NCI-H510A treated with DMSO at 0.1 percent for 48 hours (cell line): Measurements from ENCODE around the gene PRDM16.

Source experiments
- DNase-seq: peaks from one replicate; lab custom pipeline; 2025; lab: John Stamatoyannopoulos, UW

The PRDM16 gene

DNA sequence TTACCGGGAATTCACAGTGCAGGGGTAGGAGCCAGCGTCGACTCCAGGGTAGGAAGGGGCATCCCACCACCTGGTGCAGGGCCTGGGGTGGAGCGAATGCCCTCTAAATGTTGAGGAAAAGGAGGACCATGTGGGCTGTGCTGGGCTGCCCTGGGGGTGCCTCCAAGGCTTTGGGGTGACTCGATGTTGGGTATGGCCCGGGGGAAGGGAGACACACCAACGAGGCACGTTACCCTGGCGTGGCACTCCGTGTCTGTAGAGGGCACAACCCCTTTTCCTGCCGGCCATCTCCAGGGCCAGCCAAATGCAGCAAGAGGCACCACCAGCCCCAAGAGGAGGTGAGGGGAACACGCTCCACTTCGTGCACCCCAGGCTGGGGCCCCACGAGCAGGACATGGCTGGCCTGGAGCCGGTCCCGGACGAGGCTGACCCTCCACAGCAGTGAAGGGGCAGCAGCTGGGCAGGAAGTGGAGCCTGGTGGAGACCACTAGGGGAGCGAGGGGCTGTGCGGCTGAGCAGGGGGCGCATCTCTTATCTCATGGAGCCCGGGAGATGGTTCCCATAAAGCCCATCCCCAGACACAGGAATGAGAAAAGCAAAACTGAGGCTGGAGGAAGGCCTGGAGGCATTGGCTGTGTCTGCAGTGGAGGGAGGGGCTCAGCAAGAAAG is 36.5 kb upstream of the PRDM16 start:
- no peak for DNase-seq

DNA sequence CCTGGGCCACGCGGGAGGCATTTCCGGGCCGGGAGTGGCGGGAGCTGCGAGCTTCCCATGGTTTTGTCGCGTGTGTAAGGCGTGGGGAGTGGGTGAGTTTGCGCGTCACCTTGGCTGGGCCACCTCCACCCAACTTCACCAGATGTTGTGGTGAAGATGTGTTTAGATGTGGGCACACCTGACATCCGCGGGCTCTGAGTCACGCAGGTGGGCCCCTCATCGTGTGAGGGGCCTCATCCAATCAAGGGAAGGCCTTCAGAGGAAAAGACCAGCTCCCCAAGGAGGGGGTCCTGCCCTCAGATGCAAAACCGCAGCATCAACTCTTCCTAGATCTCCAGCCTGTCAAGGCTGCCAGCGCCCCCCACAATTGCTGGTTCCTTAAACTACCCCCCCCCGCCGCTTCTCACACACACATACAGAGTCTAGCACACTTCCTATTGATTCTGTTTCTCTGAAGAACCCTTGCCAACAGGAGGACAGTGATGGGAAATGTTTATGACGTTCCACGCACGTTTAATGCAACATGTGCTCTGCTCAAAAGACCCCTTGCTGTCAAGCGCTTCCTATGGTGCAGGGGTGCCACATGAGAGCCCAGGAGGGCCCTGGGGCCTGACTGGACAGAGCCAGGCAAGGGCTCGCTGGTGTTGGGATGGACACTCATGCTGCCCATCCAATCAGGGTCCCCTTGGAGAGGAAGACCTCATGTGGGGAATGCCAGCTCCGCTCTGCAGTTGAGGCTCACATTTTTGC is 35.8 kb upstream of the PRDM16 start:
- no peak for DNase-seq

DNA sequence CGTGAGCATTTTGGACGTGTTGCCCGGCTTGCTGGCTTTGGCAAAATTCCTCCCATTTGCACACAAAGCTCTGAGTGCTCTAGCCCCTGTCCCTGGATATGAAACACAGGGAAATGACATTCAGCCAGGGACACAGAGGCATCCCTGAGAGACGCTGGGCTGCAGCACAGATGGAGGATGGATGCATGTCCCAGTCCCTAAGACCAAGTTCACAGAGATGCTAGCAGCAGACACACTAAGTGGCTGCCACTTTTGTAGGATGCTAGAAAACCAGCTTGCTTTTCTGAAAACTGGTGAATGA is 35.3 kb upstream of the PRDM16 start:
- no peak for DNase-seq

DNA sequence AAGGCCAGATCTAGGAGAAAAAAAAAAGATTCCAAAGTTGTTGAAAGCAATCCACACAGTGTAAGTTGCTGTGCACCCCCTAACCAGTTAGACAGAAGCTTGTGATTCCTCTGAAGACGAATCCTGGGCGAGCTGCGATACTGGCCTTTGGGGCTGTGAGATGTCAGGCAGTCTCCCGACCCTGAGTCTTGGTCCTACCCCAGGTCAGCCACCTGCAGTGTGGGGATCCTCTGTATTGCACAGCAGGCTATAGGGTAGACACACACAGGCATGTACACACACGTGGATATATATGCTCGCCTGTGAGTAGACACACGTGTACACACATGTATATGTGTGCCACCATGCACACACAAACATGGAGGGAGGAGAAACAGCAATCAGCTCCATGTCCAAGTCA is 34.8 kb upstream of the PRDM16 start:
- DNase-seq, result no peak

DNA sequence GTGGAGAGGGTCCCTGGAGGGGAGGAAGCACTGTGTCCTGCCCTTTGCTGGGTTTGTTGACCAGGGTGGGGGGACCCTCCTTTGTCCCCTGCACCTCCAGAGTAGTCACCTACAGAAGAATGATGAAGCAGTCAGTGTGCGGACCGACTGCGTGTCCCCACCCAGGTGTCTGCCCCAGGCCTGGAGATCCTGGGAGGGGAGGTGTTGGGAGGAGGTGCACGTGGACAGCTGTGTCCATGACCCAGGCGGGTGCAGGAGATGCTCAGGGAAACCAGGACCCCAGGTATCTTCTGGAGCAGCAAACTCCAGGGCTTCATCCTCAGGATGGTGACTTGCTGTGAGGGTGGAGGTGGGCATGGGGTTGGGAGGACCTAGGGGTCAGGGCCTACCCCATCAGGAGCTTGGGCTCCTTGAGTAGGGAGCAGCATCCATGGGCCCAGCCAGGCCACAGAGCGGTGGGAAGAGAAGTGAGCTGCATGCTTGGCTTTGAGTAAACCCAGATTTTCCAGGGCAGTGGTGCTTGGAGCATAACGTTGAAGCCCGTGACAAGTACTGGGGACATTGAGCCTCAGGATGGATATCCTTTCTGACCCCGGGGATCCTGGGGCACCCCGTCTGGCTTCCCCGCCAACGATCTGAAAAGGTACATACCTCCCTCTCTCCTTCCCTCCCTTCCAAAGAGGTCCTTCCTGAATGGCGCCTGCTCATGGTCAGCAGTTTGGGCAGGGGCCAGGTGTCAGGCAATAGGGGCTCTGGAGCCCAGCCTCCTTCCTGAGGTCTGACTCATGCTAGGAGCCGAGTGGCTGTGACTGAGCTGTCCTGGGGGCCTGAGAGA is 34.1 kb upstream of the PRDM16 start:
- DNase-seq, result no peak

DNA sequence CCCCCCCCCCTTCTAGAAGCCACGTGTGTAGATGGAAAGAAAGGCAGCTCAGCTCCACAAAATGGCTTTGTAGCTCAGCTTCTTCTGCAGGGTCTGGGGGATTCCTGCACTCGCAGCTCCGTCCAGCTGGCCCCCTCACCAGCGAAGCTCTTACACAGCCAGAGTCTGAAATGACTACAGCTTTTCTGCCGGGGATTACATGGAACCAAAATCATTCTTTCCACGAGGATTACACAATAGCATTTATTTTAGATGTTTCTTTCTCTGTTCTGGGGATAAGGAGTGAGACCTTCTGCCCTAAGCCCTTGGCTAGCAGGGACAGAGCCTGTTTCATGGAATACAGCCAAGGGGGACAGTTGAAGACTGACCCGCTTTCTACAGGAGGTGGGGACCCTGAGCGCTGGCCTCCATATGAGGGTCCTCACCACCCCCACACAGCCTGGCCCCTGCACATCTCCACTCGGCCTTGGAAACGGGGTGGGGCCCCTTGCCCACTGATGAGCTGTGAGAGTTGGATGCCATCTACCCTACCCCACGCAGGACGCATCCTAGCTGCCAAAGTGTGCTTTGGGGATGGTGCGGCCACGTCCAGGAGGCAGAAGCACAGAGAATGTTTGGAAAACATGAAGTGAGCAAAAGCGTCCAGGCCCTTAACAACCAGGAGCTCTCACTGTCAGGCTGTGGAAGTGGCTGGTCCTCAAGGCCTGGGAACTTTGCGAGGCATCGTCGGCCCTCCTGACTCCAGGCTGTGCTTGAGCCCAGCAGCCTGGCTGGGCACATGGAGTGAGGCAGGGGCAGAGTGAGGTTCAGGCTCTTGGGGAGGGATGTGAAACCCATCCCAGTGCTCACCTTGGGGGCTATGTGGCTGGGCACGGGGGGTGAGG is 33.2 kb upstream of the PRDM16 start:
- DNase-seq, result no peak

DNA sequence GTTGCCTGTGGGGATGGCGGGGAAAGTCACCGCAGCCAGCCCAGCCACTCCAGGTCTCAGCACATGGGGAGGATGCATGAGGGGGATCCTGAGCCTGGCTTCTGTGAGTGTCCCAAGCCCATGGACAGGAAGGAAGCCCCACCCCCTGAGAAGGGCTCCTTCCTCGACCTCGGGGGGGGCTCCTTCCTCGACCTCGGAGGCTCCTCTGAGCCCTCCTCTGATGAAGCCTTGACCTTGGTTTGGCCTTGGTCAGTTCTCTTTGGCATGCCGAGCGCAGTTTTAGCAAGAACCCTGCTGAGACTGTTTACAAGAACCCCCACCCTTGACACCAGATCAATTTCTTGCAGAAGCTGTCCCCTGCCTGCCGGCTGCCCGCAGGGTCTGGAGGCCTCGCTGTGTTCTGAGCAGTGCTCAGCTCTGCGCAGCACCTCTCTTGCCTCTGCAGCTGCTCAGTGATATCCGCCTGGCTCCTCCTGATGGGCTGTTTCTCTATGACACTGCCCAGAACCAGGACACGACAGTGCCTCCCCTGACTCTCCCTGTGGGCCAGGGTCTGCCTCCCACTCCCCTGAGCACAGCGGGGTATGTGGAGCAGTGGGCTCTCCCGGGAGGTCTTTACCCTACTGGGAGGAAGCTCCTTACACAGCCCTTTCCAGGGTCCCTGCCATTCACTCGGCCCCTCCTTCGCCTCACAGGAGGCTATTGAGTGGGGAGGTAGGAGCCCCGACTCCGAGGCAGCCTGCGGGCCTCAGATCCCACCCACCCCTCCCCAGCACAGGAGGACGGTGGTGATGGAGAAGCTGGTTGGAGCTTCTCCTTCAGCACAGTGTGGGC is 32.3 kb upstream of the PRDM16 start:
- DNase-seq, result no peak

DNA sequence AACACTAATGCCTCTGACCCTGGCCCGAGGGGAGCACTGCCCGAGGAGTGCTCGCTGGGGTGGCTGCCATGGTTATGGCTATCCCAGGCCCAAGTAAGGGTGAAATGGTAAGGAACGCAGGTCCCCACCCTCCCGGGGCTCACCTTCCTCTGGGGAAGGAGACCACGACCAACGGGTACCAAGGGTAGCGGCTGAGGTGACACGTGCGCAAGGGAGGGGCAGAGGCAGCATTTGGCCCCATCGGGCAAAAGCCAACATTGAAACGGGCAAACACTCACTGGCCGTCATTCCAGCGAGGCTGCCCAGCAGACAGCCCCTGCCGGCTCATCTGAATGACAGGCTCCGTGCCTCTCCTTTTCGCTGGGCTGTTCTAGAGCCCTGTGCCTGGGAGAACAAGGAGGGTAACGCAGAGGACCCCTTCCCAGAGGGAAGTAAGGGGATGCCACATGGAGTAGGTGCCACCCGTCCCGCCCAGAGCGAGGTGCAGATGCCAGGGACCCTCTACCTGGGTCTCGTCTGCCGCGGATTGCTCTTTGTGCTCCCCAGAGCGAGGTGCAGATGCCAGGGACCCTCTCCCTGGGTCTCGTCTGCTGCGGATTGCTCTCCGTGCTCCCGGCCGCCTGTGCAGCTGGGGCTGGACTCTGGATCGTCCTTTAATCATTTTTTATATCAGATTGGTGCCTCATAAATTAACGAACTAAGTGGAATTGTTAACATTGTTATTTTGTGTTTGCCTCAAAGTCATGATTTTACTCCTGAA is 31.5 kb upstream of the PRDM16 start:
- no peak for DNase-seq

DNA sequence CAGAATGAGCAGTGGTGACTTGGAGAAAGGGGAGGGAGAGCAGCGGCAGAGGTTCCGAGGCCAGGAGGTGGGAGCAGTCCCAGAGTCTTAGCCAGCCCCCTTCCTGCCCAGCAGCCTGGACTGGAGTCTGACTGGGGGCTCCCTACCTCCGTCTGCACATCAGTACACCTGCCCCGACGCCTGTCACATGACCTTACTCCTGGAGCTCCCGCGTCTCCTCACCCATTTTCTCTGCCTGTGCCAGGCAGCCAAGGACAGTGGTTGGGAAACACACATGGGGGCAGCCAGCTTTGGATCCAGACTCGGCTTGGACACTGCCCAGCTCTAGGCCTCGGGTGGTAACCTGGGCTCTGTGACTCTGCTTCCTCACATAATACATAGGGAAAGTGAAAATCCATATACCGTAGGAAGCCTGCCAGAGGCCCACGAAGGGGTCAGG is 30.9 kb upstream of the PRDM16 start:
- no peak for DNase-seq

DNA sequence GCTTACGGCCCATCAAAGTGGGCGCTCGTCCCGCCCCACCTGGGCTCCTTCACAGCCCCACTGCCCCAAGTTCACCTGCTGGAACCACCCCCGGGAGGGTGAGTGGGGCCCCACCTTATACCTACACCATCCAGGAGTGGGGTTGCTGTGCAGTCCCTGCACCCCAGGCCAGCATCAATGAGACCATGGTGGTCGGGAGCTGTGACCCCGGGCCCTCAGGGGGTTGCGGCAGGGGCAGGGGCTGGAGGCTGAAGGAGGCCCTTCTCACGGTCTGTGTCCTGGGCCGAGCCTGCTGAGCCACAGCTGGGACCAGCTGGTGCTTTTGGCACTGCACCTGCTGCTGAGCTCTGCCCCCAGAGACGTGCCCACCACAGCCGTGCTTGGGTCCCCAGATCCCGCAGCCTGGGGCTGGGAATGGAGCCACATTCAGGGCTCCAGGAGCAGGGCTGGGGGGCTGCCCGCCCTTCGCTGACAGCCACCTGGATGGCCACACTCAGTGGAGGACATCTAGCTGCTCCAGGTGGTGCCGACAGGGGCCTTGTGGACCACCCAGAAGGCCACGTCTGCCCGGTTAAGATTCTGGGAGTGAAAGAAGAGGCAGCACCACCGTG is 30.3 kb upstream of the PRDM16 start:
- DNase-seq, result no peak

DNA sequence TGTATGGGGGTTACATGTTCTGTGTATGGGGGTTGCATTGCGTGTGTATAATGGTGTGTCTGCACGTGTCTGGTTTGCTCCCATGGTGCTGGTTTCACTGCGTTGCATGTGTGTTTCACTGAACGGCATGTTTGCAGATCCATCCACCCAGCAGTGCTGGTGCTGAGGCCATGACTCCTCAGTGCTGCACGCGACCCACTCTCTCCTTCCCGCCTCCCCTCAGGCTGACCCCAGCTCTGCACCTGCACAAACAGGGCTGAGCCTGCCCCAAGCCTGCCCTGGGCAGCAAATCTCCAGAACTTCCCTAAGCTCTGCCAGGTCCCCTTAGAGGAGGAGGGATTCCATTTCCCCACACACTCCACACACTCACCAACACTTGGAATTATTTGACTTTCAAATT is 29.0 kb upstream of the PRDM16 start:
- DNase-seq, result no peak

DNA sequence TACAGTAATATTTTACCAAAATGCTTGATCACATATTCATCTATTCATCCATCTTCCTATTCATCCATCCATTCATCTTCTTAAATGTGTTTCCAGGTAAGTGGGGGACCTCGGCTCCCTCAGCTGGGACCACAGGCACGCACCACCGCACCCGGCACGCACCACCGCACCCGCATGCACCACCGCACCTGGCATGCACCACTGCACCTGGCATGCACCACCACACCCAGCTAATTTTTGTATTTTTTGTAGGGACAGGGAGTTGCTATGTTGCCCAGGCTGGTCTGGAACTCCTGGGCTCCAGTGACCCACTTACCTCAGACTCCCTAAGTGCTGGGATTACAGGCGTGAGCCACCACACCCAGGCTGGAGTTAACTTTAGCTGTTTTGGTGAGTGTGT is 26.5 kb upstream of the PRDM16 start:
- no peak for DNase-seq

DNA sequence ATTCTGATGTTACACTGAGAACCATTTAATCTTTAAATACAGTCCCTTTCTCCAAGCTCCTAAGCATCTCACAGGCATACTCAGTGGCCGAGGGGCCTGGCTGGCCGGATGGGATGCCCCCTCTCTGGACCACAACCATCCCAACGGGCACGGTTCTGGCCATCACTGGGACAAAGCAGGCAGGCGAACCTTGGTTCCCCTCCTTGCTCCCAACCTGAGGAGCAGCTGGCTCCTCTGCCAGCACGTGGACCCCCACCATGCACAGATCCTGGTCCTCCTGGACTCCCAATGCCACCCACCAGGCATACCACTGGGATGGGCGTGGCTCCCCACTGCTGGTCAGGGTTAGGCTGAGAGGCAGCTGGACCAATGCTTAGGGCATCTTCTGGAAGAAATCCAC is 19.8 kb upstream of the PRDM16 start:
- DNase-seq, result no peak

DNA sequence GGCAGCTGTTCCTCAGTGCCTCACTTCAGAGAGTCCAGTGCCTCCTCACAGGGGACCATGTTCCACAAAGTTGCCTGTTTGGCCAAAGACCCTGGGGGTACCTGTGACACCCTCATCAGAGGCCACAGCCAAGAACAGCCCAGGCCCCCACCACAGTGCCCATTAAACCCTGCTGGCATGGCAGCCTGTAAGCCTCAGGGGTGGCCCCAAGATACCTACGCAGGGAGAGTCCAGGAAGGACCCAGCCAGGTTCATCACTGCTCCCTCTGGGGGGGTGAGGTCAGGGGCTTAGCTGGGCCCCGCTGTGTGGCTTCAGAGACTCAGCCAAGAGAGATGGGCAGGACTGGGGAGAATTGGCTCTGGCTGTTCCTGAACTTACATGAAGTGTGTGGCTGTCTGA is 19.1 kb upstream of the PRDM16 start:
- no peak for DNase-seq

DNA sequence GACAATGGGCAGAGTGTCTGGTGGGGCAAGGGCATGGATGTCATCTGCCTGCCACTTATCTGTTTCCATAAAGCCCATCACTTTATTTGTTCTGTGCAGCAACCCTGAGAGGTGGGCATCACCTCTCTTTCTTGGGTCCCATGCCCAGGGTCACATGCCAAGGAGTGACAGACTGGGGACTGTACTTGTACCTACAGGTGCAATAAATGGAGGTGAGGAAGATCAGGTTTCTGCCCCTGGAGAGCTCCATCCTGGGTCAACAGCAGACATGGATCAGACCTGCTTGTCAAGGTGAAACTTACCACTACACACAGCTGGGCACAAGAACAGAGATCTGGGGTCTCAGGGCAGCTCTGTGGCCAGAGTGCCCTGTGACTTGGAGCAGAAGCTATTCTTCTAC is 18.4 kb upstream of the PRDM16 start:
- no peak for DNase-seq

DNA sequence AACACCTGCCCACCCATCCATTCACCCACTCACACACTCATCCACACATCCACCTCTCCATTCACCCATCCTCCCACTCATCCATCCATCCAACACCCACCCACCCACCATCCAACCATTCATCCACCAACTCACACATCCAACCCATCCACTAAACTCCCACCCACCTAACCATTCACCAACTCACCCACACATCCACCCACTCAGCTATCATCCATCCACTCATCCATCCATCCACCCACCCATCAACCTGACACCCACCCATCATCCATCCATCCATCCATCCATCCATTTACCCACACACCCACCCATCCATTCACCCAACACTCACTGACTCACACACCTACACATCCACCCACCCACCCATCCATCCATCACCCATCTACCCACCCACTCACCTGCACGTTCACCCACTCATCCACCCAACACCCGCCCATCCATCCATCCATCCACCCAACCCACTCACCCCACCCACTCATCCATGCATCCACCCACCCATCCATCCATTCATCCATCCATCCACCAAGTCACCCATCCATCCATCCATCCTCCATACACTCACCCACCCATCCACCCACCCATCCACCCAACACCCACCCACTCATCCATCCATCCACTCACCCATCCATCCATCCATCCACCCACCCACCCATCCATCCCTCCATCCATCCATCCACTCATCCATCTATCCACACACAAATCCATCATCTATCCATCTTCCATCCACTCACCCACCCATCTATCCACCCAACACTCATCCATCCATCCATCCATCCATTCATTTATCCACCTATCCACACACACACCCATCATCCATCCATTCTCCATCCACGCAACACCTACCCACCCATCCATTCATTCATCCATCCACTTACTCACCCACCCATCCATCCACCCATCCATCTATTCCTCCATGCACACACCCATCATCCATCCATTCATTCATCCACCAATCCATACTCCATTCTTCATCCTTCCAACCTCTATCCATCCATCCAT is 17.4 kb upstream of the PRDM16 start:
- no peak for DNase-seq

DNA sequence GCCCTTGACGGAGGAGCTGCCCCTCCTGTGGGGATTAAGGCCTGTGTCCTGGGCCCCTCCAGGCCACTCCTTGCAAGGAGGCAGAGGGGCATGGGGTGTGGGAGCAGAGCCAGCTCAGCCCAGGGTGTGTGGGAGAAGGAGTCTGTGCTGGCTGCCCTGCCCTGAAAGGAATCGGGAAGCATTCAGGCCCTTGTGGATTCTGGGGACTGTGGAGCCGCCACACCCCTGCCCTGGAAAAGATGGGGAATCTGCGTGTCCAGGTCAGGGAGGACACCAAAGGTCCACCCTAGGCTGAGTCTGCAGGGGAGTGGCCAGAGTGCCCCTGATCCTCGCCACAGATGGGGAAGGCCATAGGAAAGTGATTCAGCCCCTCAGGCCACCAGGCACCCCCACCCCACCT is 16.5 kb upstream of the PRDM16 start:
- DNase-seq, result no peak

DNA sequence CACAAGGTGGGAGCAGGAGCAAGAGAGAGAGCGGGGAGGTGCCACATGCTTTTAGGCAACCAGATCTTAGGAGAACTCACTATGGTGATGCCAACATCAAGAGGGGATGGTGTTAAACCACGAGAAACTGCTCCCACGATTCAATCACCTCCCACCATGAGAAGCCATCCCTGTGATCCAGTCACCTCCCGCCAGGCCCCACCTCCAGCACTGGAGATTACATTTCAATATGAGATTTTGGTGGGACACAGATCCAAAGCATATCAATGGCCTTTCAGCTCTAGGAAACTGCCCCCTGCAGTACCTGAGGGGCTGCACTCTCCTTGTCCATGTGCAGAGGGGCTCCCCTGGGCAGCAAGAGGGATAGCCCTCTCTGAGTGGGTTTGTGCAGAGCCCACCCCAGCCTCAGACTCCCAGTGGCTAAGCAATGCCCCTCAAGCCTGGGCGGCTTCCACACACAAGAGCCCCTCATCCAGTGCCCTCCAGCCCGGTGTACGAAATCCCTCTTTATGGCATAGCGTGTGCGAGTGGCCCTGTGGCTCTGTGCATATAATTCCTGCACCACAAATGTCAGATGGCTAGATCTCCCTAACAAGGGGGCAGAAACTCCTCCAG is 15.5 kb upstream of the PRDM16 start:
- no peak for DNase-seq
